ENCODE results near the gene POLN.

POLN gene

GRCh38 chr4:2266821-2267220, 24.9 kb upstream of the POLN start:
- no peak for DNase-seq (ENCODE audit: low read depth)
- no peak overlapping the region for H3K4me3 ChIP-seq (ENCODE audit: low read length)
- TF ChIP-seq CTCF (conservative IDR thresholded peaks at IDR 0.05; ENCODE audit: low read length), result no peak

GRCh38 chr4:2266181-2266580, 24.3 kb upstream of the POLN start:
- DNase-seq (ENCODE audit: low read depth), result peak; percentile 69
- no peak overlapping the region for H3K4me3 ChIP-seq (ENCODE audit: low read length)
- no peak for TF ChIP-seq CTCF (conservative IDR thresholded peaks at IDR 0.05; ENCODE audit: low read length)

- TF ChIP-seq CTCF (conservative IDR thresholded peaks at IDR 0.05; ENCODE audit: low read length), result 0 out of 2 replicates have a peak, but pooled peaks have one; percentile 13
- no peak for DNase-seq (ENCODE audit: low read depth)
- no peak overlapping the region for H3K4me3 ChIP-seq (ENCODE audit: low read length)
These were observed 23.5 kb upstream of the POLN start for GRCh38 chr4:2265113-2266110.

- TF ChIP-seq CTCF (conservative IDR thresholded peaks at IDR 0.05; ENCODE audit: low read length), result no peak
- no peak for DNase-seq (ENCODE audit: low read depth)
- H3K4me3 ChIP-seq (ENCODE audit: low read length), result no peak overlapping the region
These were observed 22.6 kb upstream of the POLN start for GRCh38 chr4:2264481-2265041.

- H3K4me3 ChIP-seq (ENCODE audit: low read length), result no peak overlapping the region
- no peak for TF ChIP-seq CTCF (conservative IDR thresholded peaks at IDR 0.05; ENCODE audit: low read length)
- no peak for DNase-seq (ENCODE audit: low read depth)
These were observed 22.0 kb upstream of the POLN start for GRCh38 chr4:2263926-2264321.

- no peak for TF ChIP-seq CTCF (conservative IDR thresholded peaks at IDR 0.05; ENCODE audit: low read length)
- no peak for DNase-seq (ENCODE audit: low read depth)
- H3K4me3 ChIP-seq (ENCODE audit: low read length), result peak overlapping the region; percentile 70
These were observed 21.0 kb upstream of the POLN start for GRCh38 chr4:2262944-2263250.

Data from AG10803 (cell line).